NCI-H345 treated with DMSO at 0.1 percent for 48 hours (cell line): ENCODE results near the gene PRKCH.
"Not testable (repeated sequence)": the region's sequence is repeated elsewhere in the genome, so short reads cannot be mapped to it uniquely, and the experiment has no call there.

ENCODE experiments used
- DNase-seq: peaks from one replicate; lab custom pipeline; 2025; ENCODE audit not compliant: unreplicated experiment; lab: John Stamatoyannopoulos, UW

The PRKCH gene

DNA sequence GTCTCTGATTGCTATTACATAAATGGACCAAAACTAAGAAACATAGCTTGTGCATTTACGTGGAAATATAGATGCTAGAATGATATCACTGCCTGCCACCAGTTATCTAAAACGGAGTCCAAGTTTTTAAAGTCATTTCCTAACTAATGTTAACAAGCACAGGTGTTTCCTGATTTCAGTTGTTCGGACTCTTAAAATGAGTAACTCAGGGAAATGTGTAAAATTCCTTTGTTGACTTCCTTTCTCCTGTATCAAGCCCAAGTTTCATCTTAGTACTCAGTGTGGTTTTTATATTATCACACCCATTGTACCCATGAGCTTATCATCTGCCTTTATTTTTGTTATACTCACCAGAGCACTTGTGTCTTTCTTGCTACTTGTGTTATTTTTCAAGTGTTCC, 13.2 kb upstream of the PRKCH start:
- DNase-seq, result no peak

DNA sequence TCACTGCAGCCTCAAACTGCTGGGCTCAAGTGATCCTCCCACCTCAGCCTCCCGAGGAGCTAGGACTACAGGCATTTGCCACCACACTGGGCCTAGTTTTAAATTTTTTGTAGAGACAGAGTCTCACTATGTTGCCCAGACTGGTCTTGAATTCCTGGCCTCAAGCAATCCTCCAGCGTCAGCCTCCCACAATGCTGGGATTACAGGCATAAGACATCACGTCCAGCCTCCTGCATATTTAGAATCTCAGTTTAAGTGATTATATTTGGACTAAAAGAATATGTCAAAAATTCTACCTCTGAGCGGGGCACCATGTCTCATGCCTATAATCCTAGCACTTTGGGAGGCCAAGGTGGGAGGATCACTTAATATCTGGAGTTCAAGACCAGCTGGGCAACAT, 12.7 kb upstream of the PRKCH start:
- DNase-seq, result not testable (repeated sequence)

DNA sequence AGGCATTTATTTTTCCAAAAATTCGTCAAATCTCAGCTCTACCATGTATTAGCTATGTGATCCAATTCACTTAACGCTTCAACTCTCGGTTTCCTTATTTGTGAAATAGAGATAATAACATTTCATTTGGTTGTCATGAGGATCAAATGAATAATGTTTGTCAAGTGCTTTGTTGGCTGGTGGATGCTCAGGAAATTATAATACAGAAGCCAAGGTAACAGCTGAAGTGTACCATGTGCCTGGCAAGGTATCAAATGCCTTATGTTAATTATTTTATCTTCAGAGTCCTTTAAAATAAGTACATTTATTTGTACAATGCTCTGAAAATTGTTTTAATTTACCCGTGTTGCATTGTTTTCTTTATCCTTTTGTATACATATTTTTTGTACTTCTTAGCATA, 6.1 kb upstream of the PRKCH start:
- no peak for DNase-seq

DNA sequence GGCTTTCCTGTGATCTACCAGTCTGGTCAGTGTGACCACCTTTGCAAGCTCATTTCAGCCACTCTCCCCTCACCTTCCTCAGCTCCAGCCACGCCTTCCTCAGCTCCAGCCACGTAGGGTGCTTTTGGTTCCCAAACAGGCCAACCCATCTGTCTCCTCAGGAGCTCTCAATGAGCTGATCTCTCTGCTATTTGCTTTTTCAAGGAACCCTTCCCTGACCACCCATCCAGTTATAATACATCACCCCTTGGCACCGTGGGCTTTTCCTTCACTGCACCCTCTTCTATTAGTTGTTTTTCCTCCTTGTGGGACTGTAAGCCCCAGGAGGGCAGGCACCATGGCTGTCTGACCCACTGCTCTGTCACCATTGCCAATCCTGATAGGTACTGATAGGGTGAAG, 2.3 kb upstream of the PRKCH start:
- DNase-seq, result no peak

DNA sequence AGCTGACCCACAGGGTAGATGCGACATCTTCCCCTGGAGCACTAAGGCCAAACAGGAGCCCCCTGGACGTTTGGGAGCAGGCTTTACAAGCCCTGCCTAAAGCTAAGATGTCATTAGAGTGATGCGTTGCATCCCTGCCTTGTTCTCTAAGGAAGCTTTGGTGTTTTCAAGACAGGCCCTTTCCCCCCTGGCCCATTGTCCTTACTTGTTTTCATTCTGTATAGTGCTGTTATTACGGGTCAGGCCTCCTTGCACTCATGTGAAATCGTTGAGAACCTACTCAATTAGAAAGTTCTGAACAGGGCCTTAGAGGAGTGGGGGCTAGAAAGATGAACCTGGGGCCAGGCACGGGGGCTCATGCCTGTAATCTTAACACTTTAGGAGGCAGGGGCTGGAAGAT, 1.7 kb upstream of the PRKCH start:
- DNase-seq, result no peak

DNA sequence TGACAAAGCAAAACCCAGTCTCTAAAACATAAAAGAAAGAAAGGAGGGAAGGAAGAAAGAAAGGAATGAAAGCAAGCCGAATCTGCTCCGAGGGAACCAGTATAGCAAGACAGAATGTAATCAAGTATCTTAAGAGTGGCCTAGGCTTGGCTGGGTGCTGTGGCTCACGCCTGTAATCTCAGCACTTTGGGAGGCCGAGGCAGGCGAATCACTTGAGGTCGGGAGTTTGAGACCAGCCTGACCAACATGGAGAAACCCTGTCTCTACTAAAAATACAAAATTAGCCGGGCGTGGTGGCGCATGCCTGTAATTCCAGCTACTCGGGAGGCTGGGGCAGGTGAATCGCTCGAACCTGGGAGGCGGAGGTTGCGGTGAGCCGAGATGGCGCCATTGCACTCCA, 1.2 kb upstream of the PRKCH start:
- not testable (repeated sequence) for DNase-seq

DNA sequence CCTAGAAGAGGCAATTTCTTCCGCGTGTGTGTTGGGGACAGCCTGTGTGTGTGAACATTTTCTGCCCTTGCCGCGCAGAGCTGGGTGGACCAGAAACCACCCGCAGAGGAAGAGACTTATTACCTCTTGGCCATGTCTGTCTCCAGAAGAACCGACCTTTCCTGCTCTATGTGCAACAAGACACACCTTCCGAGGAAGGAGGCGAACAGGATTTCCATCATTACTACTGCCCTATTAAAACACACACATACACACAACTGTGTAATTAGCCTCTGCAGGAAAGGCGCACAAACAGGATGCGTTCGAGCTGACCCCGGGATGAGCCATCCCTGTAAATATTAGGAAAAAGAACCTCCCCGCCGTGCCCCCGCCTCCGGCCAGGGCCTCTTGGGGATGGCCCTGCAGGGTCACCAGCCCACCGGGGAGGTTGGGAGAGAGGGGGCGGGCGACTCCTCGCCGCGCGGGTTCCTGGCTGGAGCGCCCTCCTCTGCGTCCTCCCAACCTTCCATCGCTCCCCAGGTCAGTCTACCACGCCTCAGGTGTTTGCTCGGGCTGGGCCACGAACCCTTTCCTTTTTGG, 484 bp upstream of the PRKCH start:
- DNase-seq, result no peak

DNA sequence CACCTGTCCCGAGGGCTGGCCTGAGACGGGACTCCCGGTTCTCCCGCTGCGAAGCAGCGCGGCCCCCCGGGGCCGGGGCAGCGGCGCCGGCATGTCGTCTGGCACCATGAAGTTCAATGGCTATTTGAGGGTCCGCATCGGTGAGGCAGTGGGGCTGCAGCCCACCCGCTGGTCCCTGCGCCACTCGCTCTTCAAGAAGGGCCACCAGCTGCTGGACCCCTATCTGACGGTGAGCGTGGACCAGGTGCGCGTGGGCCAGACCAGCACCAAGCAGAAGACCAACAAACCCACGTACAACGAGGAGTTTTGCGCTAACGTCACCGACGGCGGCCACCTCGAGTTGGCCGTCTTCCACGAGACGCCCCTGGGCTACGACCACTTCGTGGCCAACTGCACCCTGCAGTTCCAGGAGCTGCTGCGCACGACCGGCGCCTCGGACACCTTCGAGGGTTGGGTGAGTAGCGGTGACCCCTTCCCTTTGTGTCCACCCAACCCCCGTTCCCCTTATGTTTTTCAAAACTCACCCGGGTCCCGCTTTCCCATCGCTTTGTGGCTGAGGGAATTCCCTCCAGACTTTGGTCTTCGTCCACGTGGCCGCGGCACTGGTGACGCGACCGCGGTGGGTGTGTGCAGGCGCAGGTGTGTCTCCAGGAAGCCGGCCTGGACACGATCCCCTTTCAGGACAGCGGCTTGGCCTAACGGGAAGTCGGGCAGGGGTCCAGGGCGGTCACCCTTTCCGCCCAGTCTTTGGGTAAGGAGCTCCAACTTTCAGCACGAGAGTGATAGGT, 826 bp downstream of the PRKCH start:
- no peak for DNase-seq

DNA sequence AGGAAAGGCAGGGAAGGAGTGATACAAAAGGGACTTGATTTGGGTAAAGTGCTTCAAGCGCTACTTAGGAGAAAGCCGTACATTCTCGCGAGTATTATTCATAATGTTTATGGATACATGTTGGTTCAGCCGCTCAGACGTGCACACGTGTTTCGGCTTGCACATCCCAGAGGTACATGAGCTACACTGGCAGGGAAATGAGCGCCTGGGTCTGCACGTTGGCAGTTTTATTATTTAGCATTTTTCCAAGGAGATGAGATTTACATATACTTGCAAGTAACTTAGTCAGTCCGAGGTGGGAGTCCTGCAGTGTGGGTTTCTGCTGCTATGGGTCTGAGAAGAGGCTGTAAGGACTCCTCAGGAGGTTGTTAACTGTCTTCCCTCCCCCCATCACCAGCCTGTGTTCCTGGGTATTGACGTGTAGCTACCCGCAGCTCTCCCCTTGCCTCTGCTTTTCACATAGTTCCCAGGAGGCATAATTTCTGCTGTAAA, 1.5 kb downstream of the PRKCH start:
- DNase-seq, result no peak

DNA sequence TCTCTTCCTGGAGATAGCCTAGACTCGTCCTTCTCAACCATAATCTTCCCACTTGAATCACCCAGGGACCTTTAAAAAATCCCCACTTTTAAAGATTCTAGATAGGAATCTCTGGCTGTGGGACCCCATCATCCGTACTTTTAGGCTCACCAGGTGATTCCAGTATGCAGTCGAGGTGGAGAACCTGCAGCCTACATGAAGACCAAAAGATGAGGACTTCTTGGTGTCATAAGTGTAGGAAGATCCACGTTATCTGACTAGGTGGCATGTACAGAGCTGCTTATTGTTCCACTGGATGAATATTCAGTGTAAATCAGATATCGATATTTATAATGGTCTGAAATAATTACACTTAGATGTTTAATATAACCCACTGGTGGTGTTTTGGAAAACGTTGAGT, 2.6 kb downstream of the PRKCH start:
- no peak for DNase-seq

DNA sequence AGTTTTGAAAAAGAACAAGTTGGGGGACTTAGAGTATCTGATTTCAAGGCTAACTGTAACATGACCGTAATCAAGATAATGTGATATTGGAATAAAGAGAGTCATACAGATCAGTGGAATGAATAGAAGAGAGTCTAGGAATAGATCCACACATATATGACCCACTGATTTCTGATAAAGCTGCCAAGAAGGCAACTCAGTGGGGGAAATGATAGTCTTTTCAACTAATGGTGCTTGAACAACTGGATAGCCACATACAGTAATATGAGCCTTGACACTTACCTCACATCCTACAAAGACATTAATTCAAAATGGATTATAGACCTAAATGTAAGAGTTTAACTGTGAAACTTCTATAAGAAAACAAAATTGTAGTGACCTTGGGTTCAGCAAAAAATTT, 3.8 kb downstream of the PRKCH start:
- no peak for DNase-seq

DNA sequence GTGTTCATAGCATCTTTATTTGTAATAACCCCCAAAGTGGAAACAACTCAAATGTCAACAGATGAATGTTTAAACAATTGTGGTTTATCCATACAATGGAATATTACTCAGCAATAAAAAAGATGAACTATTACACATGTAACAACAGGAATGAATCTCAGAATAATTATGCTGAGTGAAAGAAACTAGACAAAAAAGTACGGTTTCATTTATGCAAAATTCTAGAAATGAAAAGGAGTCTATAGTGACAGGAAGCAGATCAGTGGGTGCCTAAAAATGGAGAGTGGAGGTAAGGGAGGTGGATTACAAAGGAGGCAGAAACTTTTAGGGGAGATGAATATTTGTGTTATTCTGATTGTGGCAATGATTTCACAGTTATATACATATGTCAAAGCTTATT, 4.8 kb downstream of the PRKCH start:
- no peak for DNase-seq

DNA sequence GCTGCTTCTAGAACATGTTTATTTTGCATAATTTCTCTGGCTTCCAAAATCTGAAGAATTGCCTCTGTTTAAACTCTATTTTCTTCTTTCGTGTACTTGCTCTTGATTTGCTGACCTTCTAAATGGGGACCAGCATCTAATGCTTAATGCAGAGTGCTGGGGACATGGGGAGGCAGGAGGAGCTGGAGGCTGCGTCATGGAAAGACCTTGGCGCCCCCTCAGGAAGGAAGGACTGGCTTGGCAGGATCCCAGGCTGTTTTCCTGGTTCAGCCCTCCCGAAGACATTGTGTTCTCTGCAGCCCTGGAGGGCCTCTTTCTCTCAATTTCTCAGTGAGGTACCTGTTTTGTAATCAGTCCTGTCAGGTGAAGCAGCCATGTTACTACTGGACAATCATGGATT, 5.5 kb downstream of the PRKCH start:
- DNase-seq, result no peak

DNA sequence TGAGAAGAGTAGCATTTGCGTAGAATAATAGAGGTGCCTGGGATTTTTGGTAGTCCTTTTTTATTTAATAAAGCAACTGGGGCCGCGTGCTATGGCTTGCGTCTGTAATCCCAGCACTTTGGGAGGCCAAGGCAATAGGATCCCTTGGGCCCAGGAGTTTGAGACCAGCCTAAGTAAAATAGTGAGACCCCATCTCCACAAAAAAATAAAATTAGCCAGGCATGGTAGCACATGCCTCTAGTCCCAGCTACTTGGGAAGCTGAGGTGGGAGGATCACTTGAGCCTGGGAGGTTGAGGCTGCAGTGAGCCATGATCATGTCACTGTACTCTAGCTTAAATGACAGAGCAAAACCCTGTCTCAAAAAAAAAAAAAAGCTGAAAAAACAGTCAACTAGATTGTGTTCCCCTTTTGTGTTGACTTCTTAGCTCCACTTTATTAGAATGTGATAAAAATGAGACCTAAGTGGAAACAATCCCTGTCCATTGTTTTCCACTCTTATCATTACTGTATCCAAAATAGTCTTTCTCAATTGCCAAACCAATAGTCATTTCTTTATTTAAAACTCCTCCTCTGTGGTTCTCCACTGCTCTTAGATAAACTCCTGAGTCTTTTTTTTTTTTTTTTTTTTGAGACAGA, 7.4 kb downstream of the PRKCH start:
- no peak for DNase-seq

DNA sequence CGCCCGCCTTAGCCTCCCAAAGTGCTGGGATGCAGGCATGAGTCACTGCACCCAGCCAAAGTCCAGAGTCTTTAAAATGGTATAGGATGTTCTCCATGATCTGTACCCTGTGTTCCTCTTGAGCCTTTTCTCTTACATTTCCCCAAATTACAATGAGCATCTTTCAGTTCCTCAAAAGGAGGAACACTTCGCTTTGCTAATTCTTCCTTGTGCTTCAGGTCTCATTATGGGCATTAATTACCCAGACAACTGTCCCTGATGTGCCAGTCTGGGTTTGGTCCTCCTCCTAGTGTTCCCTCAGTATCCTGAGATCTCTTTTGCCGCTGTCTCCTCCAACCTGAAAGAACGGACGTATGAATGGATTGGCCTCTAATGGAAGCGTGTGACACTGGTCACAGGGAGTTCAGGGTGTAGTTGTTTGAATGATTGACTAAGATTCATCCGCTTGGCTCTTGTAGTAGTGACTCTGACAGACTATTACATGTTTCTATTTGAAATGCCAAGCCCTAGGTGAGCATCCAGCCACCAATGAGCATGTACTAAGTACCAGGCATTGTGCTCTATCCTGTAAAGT, 8.2 kb downstream of the PRKCH start:
- no peak for DNase-seq

DNA sequence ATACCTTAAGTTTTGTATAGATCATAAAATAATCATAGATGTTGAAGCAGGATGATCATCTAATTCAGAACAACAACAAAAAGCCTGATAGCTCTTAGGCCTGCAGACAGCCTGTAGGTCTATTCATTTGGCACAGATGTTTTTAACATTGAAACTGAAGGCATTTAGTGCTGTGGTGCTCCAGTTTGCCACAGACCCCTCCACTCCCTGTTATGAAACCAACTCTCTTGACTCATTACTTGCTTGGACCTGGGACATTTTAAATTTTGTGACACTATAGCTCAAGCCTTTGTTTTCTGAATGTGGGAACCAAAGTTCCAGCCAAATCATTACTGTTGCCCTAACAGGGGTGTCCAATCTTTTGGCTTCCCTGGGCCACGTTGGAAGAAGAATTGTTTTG, 9.1 kb downstream of the PRKCH start:
- DNase-seq, result no peak

DNA sequence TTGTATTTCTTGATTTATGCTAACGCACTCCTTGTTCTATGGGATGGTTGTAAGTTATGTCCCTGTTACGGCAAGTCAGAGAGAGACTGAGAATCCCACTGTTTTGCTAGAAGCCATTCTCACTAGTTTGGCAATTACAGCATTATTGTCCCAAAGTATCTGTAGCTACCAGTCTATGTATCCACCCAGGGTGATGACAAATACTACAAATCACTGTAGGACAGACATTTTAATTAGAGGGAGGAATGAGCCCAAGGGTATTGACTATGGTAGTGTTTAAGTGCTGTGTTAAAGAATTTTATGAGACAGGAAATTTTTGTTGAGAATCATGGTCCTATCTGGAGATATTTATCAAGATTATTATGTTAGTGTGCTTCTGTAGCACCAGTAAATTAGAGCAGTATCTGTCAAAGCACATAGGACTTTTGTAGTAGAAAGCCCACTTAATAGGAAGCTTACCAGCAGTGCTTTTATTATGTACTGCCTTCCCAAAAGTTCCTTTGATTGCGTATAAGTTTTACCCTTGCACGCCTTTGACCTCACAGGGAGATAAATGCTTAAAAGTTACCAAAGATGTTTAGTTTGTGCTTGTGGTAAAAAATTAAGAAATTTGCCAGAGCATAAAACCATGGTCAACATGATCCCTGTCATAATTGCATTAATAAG, 10.7 kb downstream of the PRKCH start:
- no peak for DNase-seq

DNA sequence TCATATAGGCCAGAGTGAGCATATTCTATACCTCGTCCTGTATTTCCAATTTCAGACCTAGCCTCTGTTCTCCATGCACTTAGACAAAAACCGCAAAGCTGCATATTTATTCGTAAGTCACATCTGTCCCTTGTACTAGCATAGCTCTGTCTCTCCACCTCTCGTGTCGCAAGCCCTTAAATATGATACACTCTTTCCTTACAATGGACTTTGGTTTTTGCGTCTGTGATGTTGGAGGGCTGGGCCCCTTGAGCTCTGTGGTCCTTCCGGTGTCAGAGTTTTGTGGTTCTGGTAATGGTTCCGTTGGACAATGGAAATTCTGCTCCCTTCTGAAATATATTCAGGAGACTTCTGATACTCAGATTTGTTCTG, 11.3 kb downstream of the PRKCH start:
- no peak for DNase-seq

DNA sequence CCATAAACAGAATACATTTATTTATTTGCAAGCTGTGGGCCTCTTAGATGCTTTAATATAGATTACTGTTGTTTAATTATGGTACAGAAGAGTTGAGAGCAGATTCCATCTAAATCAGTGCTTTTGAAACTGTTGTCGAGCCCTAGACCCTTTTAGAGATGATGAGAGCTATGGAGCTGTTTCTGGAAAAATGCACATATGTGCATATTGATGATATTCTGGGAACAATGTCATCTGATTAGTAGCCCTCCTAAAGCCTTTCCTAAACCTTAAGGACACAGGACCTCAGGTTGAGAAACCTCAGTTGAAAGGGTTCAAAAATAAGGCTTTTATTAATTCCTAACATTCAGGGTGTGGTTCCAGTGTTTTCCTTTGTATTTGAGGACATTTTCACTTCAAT, 11.7 kb downstream of the PRKCH start:
- DNase-seq, result no peak

DNA sequence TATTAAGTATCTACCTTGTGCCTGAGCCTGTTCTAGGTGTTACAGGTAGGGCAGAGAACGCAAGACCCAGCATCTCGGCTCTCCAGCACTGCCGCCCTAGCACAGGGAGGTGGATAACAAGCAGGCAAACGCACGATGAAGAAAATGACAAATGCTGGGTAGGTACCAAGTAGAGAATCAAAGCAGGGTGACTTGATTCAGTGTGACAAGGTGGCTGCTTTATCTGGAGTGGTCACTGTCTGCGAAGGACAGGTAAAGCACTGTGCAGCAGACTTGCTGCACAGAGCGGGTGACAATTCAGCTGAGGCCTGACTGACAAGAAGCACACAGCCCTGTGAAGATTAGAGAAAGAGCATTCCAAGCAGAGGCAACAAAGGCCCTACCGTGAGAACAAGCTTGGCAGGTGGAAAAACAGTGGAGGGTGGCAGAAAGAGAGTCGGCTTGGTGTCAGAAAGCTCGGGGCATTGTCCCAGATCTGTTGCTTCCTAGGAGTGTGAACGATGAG, 12.9 kb downstream of the PRKCH start:
- no peak for DNase-seq

DNA sequence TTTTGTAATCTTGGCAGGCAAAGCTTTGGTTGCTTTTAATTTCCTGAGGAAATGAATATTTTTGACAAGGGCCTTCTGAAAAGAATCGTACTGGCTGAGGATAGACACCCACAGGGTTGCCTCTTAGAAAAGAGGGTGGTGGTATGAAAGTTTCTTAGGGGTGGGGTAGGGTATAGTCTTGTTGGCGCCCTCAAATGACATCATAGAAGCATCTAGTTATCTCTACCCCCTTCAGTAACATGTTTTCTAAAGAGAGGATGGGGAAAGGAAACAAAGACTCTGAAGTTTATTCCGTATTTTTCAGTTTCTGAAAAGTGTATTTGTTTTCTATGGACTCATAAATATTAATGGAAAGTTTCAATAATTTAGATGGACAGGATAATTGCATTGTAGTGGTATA, 13.7 kb downstream of the PRKCH start:
- no peak for DNase-seq
